Measurements from ENCODE around the gene TAS2R60.
"Not testable (repeated sequence)": the region's sequence is repeated elsewhere in the genome, so short reads cannot be mapped to it uniquely, and the experiment has no call there.

Gene TAS2R60

DNA sequence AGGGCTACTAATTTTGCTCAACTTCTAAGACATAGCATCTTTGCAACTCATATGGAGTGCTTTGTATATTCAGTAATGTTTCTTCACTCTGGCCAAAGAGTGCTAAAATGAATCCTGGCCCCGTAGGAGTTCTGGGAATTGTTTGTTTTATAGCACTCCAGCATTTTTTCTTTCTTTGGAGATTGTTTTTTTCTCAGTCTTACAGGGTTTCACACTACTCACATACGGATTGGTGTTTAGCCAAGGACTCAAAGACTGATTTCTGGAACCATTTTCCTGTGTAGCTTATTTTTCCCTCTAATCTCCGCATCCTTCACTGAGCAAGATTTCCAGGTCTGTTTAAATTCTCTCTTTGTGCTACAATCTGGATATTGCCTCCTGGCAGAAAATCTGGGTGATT, 40.9 kb downstream of the TAS2R60 start:
- in situ Hi-C loops (cut with MboI; ENCODE audit: low pct_unique_long_range_greater_than_20kb, low sequenced_read_pairs, unreplicated experiment) = no loop called here
- no peak for DNase-seq (ENCODE audit: low spot score)
- TF ChIP-seq, protein P1, sequence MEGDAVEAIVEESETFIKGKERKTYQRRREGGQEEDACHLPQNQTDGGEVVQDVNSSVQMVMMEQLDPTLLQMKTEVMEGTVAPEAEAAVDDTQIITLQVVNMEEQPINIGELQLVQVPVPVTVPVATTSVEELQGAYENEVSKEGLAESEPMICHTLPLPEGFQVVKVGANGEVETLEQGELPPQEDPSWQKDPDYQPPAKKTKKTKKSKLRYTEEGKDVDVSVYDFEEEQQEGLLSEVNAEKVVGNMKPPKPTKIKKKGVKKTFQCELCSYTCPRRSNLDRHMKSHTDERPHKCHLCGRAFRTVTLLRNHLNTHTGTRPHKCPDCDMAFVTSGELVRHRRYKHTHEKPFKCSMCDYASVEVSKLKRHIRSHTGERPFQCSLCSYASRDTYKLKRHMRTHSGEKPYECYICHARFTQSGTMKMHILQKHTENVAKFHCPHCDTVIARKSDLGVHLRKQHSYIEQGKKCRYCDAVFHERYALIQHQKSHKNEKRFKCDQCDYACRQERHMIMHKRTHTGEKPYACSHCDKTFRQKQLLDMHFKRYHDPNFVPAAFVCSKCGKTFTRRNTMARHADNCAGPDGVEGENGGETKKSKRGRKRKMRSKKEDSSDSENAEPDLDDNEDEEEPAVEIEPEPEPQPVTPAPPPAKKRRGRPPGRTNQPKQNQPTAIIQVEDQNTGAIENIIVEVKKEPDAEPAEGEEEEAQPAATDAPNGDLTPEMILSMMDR (IDR thresholded peaks at IDR 0.05; ENCODE audit: extremely low read depth, insufficient read depth, missing control alignments) = no peak

DNA sequence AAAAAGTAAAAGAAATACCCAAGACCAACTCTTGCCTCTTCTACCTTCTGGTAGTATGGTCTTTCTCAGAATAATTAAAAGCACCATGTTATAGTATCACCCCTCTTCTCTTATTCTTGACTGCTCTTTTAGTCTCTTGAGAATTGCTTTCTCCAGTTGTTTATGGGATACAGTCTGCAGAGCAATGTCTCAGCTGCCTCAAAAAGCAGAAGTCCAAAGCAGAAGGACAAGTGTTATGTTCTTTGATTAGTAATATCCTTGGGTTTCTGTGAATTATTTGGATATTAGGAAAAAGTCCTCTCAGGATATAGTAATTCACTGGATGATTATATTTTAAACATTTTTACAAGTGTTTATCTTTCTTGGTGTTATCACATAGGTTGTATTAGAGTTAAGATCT, 41.8 kb downstream of the TAS2R60 start:
- TF ChIP-seq, protein P1 (IDR thresholded peaks at IDR 0.05; ENCODE audit: extremely low read depth, insufficient read depth, missing control alignments) = no peak
- DNase-seq (ENCODE audit: low spot score) = no peak
- in situ Hi-C loops (cut with MboI; ENCODE audit: low pct_unique_long_range_greater_than_20kb, low sequenced_read_pairs, unreplicated experiment) = no loop called here

DNA sequence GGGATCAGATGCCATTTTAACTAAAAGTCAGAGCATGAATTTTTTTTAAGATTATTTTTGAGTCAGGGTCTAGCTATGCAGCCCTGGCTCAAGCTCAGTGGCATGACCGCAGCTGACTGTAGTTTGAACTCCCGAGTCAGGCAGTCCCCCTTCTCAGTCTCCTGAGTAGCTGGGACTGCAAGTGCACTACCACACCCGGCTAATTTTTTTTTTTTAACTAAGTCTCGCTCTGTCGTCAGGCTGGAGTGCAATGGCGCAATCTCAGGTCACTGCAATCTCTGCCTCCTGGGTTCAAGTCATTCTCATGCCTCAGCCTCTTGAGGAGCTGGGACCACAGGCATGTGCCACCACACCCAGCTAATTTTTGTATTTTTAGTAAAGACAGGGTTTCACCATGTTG, 42.2 kb downstream of the TAS2R60 start:
- TF ChIP-seq, protein P1 (IDR thresholded peaks at IDR 0.05; ENCODE audit: extremely low read depth, insufficient read depth, missing control alignments) = no peak
- in situ Hi-C loops (cut with MboI; ENCODE audit: low pct_unique_long_range_greater_than_20kb, low sequenced_read_pairs, unreplicated experiment) = no loop called here
- DNase-seq (ENCODE audit: low spot score) = no peak

DNA sequence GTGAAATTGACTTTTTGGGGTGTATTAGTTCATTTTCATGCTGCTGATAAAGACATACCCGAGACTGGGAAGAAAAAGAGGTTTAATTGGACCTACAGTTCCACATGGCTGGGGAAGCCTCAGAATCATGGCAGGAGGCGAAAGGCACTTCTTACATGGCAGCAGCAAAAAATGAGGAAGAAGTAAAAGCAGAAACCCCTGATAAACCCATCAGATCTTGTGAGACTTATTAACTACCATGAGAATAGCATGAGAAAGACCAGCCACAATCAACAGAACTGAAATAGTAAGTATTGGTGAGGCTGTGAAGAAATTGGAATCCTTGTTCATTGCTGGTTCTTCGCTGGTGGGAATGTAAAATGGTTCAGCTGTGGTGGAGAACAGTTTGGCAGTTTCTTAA, 43.0 kb downstream of the TAS2R60 start:
- in situ Hi-C loops (cut with MboI; ENCODE audit: low pct_unique_long_range_greater_than_20kb, low sequenced_read_pairs, unreplicated experiment); DNase-seq (ENCODE audit: low spot score): not testable (repeated sequence)

DNA sequence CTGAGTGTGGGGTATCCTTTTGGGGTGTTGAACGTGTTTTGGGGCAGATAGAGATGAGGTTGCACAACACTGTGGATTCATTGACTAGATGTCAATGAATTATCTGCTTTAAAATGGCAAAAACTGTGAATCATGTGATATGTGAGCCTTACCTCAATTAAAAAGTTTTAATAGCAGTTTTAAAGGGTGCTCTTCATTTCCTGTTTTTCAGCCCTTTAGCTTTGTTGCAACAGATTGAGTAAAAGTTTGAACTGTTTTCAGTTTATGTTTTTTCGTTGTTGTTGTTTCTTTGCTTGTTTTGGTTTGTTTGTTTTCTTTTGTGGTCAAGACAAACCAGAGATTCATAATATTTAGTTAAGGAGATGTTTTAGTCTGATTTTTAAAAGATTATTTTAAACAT, 43.8 kb downstream of the TAS2R60 start:
- TF ChIP-seq, protein P1 (IDR thresholded peaks at IDR 0.05; ENCODE audit: extremely low read depth, insufficient read depth, missing control alignments) = no peak
- DNase-seq (ENCODE audit: low spot score) = no peak
- in situ Hi-C loops (cut with MboI; ENCODE audit: low pct_unique_long_range_greater_than_20kb, low sequenced_read_pairs, unreplicated experiment) = no loop called here

DNA sequence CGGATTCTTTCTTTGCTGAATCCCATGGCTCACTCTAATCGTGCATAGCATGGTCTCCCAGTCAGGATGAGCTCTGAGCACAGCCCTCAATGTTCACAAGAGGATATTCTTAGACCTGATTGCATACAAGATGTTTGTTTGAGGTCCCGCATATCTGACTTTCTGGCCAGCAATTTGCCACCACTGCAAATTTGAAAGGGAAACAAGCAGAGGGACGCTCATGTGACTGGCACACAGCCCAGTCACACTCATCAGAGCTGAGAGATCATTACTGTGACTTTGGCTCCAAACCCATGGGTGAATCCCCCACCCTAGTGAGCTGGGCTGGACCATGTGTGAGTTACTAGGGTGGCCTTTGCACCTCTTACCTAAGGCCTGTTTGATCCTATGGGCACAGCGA, 44.3 kb downstream of the TAS2R60 start:
- in situ Hi-C loops (cut with MboI; ENCODE audit: low pct_unique_long_range_greater_than_20kb, low sequenced_read_pairs, unreplicated experiment) = no loop called here
- no peak for DNase-seq (ENCODE audit: low spot score)

DNA sequence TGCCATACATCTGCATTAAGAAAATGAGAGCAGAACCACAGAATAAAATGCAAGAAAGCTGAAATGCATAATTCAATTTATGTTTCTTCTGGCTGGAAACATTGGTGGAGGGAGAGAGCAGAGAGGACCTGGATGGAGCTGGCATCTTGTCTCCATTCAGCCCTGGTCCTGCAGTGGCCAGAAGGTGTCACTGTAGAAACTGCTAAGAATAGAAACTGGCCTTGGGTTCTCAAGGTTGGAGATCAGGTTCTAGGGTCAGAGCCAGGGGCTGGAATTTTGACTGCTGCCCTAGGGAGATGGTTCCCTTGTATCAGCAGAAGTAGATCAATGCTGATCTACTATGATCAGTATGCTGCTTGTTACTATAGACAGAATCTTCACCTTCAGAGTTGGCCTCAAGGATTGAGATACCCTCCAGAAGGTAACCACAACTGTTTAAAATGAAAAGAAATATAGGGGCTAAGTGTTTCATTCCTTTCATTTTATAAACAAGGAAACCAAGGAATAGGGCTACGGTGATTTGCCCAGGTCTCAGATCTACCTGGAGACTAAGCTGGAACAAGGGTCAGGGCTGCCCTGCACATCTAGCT, 47.6 kb downstream of the TAS2R60 start:
- in situ Hi-C loops (cut with MboI; ENCODE audit: low pct_unique_long_range_greater_than_20kb, low sequenced_read_pairs, unreplicated experiment) = no loop called here
- TF ChIP-seq, protein P1 (IDR thresholded peaks at IDR 0.05; ENCODE audit: extremely low read depth, insufficient read depth, missing control alignments) = peak; percentile 54
- DNase-seq (ENCODE audit: low spot score) = no peak

More for the DNA sequence above, 44.3 kb downstream of the TAS2R60 start:
- TF ChIP-seq, protein P1 (IDR thresholded peaks at IDR 0.05; ENCODE audit: extremely low read depth, insufficient read depth, missing control alignments) = no peak
